HG03103 (cell line): ENCODE measurements around the gene DRAXIN.
A peak's percentile ranks its signal among the peaks of the same experiment; 100 is the strongest.

Experiments used
- ATAC-seq: cut with Tn5 transposase; IDR thresholded peaks from one replicate; pipeline ENCODE4 v1.9.1; 2021; ENCODE audit warnings: low read depth; ENCODE audit not compliant: unreplicated experiment

Gene DRAXIN

DNA sequence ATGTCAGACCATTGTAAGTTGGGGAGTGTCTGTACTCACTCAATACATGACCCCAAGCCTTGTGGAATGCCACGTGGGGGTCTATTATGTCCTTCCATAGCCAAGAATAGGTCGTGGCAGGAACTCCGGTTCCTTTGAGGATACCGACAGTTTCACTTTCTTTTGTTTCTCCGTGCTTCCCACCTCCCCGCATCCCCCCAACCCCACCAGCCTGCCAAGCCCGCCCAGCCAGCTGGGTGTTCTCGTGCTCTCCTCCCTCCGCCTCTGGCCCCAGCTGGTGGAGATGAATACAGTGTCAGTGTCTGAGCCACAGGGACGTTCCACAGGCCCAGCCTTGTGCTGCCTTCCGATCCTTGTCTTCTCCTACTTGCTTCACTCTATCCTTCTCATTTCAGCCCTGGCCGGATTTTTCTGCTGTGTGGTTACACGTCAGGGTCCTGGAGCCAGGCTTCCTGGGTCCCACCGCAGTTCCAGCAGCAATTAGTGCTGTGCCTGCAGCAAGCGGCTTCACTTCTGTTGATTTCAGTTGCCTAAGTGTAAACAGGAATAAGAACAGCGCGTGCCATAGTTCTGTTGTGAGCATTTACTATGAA lies 40.3 kb downstream of the DRAXIN start:
- ATAC-seq, result no peak

DNA sequence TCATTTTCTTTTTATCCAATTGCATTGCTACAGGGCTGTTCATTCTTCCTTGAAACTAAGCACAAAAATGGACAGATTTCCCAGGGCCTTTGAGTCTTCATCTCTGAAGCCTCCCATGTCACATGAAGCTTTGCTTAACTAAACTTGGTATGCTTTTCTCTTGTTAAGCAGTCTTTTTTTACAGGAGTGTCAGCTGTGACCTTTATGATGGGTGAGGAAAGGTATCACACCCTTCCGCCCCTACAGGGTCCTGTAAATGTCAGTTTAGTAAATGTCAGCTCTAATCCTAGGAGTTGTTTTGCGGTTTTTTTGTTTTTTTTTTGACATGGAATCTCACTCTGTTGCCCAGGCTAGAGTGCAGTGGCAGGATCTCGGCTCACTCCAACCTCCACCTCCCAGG lies 41.8 kb downstream of the DRAXIN start:
- ATAC-seq, result no peak

DNA sequence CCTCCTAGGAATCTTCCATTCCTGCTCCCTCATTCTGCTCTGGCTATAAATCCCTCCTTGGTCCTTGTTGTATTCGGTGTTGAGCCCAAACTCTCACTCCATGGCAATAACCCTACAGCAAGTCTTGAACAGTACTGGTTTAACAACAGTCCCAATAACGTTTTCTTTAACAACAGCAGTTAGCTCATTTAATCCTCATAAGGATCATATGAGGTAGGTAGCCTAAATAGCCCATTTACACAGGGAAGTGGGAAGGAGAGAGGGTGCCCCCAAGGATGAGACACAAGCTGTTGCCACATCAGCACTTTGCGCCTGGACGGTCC lies 44.0 kb downstream of the DRAXIN start:
- no peak for ATAC-seq

DNA sequence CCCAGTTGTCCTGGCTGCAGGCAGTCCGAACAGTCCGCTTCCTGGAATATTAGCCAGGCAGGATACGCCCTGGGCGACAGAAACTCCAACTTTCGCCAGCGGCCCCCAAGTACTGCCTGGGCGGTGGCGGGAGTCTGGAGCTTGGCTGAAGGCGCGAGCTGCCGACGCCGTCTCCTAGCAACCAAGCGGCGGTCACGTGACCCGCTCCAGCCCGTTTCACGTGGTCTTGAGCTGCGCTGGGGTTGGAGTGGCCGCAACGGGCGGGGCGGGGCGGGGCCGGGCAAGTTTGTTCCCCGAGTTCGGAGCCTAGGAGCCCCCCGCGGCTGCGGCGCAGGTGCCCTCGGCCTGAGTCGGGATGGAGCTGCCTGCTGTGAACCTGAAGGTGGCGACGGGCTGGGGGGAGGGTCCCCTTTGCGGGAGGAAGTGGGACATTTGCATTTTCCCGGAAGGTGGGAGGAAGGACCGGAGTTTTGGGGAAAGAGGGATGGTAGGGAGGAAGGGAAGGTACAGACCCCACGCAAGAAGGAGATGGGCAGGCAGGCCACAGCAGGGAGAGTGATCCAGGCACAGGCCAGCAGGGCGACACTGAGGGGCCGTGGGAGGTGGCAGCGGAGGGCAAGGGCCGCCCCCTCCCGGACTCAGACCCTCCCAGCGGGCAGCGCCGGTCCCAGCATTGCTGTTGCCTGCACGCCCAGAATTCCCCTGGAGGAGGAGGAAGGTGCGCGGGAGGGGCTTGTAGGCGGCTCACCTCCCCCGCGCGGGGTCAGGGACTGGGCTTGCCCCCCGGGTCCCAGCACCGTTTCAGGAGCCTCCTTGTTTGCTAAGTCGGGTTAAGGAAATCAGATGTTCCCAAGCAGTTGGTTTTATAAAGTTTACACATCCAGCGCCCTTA lies 44.6 kb downstream of the DRAXIN start, which contains the start of gene AGTRAP:
TSS of gene AGTRAP (plus strand) at position 283 of the 892 bp plus-strand sequence. CDS start at position 356, 73 bp downstream.
- ATAC-seq, result peak; percentile 61

DNA sequence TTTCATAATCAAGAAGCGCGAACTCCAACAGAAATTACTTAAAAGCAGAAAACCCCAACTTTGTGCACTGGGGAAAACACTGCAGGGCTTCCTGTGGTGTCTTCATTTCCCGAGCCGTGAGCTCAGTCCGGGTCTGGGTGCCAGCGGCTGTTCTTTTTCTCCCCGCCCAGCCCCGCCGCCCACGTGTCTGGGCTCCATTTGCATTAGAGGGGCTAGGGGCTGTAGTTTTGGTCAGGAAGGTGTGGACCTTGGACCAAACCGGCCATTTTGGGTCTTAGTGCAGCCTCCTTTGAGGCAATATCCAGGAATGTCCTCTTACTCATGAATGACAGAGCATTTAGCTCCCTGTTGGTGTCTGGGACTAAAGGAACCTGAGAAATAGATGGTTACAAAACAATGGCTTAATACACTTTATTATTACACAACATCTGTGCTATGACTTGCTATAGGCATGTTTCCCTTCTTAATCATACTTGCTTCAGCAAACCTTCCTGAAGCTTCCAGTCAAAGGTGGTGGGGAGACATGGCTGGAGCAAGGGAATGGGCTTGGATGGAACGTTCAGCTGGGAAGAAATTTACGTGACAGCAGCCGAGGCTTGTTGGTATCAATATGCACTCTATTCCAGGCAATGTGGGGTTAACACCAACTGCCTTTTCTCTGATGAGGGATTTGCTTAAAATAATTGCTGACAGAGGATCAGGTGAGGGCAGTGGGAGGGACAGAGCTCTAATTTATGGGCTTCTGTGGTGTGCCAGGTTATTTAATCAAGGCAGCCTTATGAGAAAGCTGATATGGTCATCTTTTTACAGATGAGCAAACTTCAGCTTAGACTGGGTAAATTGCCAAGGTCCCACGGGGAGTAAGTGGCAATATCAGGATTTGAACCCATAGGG lies 45.5 kb downstream of the DRAXIN start:
- no peak for ATAC-seq

DNA sequence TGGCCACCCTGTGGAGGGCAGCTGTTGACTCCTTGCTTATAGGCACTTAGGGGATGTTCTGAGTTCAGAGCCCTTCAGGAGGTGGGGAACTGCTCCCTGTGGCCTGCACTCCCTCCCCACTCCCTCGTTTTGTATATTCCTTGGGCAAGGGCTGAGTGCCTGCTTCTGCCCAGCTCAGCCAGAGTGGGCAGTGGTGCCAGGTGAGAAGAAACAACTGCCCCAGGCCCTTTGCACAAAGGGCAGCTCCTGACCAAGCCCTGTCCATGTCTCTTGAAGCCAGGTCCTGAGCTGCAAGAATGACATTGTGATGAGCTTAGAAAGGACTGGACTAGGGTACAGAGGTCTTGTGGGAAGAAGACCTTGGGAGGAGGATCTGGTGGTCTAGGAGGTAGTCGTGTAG lies 46.6 kb downstream of the DRAXIN start:
- no peak for ATAC-seq

DNA sequence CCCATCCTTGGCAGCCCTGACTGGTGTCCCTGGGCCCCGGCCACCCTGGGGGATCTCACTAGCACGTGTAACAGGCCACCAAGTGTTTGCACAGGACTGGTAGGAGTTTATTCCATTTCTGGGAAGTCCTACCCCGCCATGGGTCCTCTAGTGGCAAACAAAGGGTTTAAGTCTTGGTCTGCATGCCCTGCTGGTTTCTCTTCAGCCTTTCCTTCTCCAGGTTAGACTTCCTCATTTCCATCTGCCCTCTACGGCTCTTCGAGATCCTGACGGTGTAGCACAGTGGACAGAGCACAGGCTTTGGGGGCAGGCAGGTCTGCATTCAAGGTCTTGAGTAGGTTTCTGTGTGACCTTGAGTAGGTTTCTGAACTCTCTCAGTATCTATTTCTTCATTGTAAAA lies 47.3 kb downstream of the DRAXIN start:
- no peak for ATAC-seq

DNA sequence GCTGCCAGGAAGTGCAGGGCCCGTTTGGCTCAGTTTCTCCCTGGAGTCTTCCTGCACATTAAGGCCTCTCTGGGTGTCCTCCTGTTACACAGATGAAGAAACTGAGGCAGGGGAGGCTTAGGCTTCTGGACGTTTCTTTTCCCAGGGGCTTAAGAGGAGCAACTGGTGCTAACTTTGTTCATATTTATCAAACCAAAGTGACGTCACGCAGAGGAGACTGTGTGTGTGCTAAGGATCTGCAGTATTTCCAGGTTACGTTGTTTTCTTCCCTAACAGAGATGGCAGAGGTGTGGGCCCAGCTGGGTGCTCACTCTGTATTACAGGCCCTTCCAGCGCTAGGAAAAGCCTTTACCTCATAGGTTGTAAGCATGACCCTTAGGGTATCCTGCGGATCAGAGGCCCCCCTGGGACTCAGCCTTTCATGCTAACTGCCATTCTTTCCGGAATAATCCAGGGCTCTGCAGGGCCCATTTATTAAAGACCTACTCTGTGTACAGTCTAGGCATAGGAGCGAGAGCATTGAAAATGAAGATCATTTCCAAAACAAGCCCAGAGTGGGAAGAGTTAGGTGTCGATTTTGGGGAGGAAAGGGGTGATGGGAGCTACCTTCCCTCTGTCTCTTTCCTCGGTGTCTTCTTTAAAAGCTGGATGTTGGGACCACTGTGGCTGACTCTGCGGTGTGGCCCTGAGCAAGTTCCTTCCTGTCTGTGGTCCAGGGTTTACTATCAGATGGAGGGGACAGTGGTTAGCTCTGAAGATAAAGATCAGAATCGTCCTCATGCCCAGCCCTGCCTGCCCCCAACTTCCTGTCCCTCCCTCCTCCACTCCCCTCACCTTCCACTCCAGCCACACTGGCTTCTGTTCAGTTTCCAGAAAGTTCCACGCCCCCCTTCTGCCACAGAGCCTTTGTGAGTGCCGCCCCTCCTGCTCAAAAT lies 49.0 kb downstream of the DRAXIN start:
- no peak for ATAC-seq

DNA sequence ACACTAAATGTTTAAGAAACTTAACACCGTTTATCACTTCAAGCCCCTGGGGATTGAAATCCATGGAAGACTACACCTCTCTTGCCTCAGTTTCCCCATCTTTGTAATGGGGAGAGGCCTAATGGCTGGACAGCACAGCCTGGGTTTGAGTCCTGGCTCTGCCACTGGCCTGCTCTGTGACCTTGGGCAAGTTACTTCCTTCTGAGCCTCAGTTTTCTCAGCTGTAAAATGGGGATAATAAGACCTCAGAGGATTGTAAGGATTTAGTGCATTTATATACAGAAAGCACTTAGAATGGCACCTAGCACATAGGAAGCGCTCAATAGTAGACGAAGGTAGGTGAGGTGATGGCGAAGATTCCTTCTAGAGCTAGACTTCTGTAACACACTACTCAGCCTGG lies 50.0 kb downstream of the DRAXIN start:
- ATAC-seq, result no peak

DNA sequence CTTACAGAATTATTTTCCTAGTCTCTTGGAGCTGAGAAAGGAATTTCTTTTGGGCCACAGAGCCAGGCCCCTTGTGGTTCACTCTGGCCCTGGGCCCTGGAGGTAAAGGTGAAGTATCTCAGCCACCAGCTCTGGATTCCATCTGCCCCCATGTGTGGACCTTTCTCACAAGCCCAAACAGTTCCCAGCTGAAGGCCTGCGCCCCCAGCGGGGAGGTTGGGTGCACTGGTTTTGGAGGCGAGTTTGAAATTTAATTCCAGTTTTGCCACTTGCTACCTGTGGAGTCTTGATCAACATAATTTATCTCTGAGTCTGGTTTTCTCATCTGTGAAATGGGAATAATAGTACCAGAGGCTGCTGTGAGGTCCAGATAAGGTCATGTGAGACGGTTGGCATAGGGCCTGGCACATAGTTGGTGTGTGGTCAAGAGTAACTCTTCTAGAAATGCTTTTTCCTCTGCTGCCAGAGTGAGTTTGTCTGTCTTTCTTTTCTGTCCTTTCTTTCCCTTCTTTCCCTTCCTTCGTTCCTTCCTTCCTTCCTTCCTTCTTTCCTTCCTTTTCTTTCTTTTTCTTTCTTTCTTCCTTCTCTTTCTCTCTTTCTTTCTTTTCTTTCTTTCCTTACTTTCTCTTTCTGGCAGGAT lies 50.5 kb downstream of the DRAXIN start:
- no peak for ATAC-seq

DNA sequence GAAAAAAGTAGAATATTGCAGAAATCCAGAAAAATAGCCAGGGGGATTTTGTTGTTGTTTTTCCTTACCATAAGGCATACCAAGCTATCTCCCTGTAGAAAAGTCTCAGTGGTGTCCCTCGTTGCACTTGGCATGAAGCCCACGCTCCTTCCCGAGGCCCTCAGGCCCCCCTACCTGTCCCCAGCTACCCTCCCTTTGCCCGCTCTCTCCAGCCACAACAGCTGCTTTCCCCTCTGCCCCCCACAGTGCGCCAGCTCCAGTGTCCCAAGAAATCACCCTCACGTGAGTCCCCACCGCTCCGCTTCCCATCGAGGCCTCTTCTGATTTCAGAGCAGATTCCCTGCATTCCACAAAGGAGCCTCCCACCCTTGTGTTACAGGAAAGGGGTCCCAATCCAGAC lies 52.8 kb downstream of the DRAXIN start:
- no peak for ATAC-seq

DNA sequence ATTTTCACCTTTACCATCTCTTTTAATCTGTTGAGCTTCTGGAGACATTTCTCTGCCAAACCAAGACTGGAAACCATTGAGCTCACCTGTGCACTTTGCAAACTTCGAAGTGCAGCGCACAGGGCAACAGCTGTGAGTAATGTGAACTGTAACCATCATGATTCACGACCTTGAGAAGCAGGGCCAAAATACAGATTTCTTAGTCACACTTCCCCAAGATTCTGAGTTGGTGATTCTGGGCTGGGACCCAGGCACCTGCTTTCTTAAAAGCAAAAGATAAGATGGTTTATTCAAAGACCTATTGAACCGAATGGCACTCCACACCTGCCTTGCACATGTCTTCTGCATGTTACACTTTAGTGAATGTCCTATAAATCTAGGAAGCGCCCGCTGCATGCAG lies 54.6 kb downstream of the DRAXIN start:
- no peak for ATAC-seq

DNA sequence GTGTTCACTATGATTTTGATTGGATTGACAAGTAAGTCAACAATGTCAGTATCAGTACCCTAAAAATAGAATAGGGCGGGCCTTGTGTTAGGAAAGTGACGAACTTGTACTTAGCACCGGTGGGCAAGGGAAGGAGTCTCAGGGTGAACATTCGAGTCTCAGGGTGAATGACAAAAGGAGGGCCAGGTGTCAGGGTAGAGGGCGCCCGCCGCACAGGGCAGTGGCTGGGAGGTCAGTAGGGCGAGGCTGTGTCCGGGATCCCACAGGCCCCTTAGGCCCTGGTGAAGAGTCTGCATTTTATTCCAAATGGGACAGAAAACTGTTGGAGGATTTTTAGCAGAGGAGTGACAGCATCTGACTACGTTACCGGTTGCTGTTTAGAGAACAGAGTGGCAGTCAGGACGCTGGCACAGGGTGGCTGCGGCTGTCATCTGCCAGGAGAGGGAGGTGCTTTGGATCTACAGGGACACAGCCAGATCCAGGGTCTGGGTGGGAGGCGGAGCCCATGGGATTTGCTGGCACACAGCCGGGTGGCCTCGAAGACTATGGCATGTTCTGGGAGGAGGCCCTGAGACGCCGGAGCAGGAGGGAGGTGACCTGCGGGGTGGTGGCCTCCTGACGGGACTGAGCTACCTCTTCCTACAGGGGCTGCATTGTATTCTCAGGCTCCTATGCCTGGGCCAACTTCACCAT lies 55.4 kb downstream of the DRAXIN start:
- ATAC-seq, result no peak

DNA sequence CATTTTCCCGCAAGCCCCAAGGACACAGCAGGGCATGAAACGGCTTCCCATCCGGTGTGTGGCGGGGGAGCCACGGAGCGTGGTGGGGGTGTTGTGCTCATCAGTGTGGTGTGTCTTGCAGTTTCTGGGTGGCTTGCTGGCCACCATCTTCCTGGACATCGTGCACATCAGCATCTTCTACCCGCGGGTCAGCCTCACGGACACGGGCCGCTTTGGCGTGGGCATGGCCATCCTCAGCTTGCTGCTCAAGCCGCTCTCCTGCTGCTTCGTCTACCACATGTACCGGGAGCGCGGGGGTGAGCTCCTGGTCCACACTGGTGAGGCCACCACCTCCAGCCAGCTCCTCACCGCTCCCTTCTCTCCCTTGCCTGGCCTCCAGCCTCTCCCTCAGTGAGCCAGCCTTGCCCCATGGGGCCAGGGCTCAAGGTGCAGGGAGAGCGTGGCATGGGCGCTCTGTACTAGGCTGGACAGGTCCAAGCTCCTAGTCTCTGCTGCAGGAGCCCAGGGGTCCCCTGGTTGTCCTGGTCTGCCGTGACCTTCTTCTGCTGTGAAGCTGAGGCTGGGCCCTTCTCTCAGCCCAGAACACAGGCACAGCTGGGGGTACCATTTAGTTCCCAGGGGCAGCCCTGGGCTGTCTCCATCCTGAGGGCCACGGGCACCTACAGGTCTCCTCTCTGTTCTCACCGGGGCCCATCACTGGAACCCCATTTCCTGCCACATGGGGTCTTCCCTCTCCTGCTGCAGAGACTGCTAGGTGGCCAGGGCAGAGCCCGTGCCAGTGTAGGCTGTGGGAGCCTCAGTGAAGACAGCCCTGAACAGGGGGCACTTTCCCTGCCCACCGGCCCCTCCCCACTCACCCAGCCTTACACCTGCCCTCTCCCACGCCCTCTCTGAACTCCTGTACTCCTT lies 57.0 kb downstream of the DRAXIN start:
- no peak for ATAC-seq

DNA sequence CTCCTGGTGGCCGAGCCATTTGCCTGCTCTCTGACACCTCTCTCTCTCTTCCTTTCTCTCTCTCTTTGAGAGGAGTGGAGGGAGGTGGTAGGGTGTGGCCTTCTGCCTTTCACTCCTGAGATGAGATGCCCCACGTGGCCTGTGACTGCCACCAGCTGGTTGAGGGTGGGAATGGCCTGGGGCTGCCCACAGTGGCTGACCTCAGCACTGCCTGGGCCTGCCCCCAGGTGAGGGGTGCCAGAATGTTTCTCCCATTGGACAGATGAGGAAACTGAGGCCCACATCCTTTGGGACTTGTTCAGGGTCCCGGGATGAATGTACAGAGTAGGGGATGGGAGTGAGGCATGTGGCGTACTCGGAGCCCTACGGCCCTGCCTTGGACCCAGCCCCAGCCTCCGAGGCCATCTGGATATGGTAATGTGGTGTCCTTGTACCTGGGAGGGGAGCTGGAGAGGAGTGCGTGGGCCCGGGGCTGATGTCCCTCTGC lies 57.7 kb downstream of the DRAXIN start:
- ATAC-seq, result no peak

DNA sequence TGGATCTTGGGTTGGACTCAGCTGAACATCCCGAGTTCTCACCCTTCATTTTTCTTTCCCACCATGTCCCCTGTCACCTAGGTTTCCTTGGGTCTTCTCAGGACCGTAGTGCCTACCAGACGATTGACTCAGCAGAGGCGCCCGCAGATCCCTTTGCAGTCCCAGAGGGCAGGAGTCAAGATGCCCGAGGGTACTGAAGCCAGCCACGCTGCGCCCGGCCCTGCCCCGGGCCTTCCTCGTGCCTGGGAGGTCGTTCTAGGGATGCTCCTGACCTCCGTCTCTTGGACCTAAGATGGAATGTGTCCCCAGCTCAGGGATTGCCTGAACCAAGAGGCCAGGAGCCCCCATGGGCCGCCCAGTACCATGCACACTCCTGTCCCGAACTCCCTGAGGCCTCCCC lies 58.5 kb downstream of the DRAXIN start:
- ATAC-seq, result no peak

DNA sequence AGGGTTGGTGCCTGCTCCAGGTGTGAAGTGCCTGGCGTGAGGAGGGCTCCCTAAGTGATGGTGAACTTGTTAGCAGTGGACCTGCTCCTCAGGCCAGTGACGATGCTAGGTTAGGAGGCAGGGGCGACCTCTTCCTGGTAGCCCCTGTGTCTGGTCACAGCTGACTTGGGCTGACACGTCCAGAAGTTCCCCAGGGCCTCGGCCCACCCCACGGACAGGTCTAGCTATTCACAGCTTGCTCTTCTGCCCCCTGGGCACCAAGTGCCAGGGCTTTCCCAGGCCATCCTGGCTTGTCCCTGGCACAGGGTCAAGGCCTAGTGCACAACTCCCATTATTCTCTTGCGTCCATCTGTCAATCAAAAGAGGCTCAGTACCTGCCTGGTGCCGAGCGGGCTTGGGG lies 59.6 kb downstream of the DRAXIN start:
- no peak for ATAC-seq
